IMR-90 (cell line): Measurements from ENCODE around the gene GARNL3. TPM values are rescaled to one million over a fixed set of nuclear protein-coding genes. Genes with fewer than 3 reads are reported as not detected.

Experiments used
- ATAC-seq: fragments of 200-7000 bp; cut with Tn5 transposase; 2 replicates; pipeline ENCODE4 v1.9.1; 2020; ENCODE audit warnings: low read depth, mild to moderate bottlenecking, moderate library complexity
- BruUV-seq: library from RNA; stranded (reverse); fragments of 400-500 nt; replicated peaks from 2 replicates; lab custom pipeline; 2021; lab: Mats Ljungman, UMichigan
- CTCF ChIA-PET: fragments of 300-600 bp; formaldehyde crosslinking; extraction: SDS; loops from one replicate; lab custom pipeline; 2021; ENCODE audit warnings: antibody characterized with exemption; lab: Yijun Ruan, JAX
- POLR2A ChIA-PET: fragments of 300-600 bp; sonication (Branson Sonifier 250); formaldehyde crosslinking; loops from one replicate; lab custom pipeline; 2022; ENCODE audit warnings: antibody characterized with exemption; ENCODE audit not compliant: unreplicated experiment; lab: Charles Lee
- DNase-seq: peaks from one replicate; pipeline ENCODE4 v3.0.0; 2013
- H2AFZ ChIP-seq: replicated peaks from 2 replicates; pipeline ENCODE3; 2013; ENCODE audit warnings: low read length, mild to moderate bottlenecking; ENCODE audit not compliant: poor library complexity
- H2AK5ac ChIP-seq: 2 replicates; pipeline ENCODE4 v1.6.1; 2013; ENCODE audit warnings: low read depth, low read length, inconsistent platforms
- H2AK9ac ChIP-seq: replicated peaks from 2 replicates; pipeline ENCODE3; 2013; ENCODE audit warnings: mild to moderate bottlenecking, low read depth, low read length, moderate library complexity; ENCODE audit not compliant: poor library complexity
- H2BK120ac ChIP-seq: 2 replicates; pipeline ENCODE4 v1.6.1; 2013; ENCODE audit warnings: low read depth, low read length, inconsistent platforms
- H2BK15ac ChIP-seq: 3 replicates; pipeline ENCODE4 v1.6.1; 2013; ENCODE audit warnings: low read depth, low read length, inconsistent platforms
- H2BK20ac ChIP-seq: 2 replicates; pipeline ENCODE4 v1.6.1; 2013; ENCODE audit warnings: low read depth, mild to moderate bottlenecking, inconsistent platforms, low read length, moderate library complexity
- H2BK5ac ChIP-seq: 2 replicates; pipeline ENCODE4 v1.6.1; 2013; ENCODE audit warnings: mild to moderate bottlenecking, low read depth, low read length, inconsistent platforms; ENCODE audit not compliant: poor library complexity, severe bottlenecking
- H3K14ac ChIP-seq: replicated peaks from 2 replicates; pipeline ENCODE4 v1.6.1; 2013; ENCODE audit warnings: low read depth, low read length, inconsistent platforms
- H3K18ac ChIP-seq: 2 replicates; pipeline ENCODE4 v1.6.1; 2013; ENCODE audit warnings: low read depth, low read length, control low read depth
- H3K23ac ChIP-seq: 2 replicates; pipeline ENCODE4 v1.6.1; 2013; ENCODE audit warnings: low read depth, low read length, inconsistent platforms
- H3K27ac ChIP-seq: 2 replicates; pipeline ENCODE4 v1.5.1; 2013; ENCODE audit warnings: mild to moderate bottlenecking, control low read depth, low read length; ENCODE audit not compliant: insufficient read depth
- H3K27me3 ChIP-seq: 2 replicates; pipeline ENCODE4 v1.6.1; 2013; ENCODE audit warnings: low read length; ENCODE audit not compliant: control insufficient read depth, insufficient read depth
- H3K36me3 ChIP-seq: 2 replicates; pipeline ENCODE4 v1.6.1; 2013; ENCODE audit warnings: low read length, mixed read lengths; ENCODE audit not compliant: control insufficient read depth, insufficient read depth
- H3K4ac ChIP-seq: 2 replicates; pipeline ENCODE4 v1.6.1; 2013; ENCODE audit warnings: low read depth, low read length, inconsistent platforms
- H3K4me1 ChIP-seq: 2 replicates; pipeline ENCODE4 v1.6.1; 2013; ENCODE audit warnings: low read length, mixed read lengths; ENCODE audit not compliant: control insufficient read depth, insufficient read depth
- H3K4me2 ChIP-seq: 2 replicates; pipeline ENCODE4 v1.6.1; 2013; ENCODE audit warnings: low read depth, mild to moderate bottlenecking, control low read depth, low read length, moderate library complexity
- H3K4me3 ChIP-seq: 2 replicates; pipeline ENCODE4 v1.5.1; 2013; ENCODE audit warnings: low read depth, mild to moderate bottlenecking, control low read depth, low read length, moderate library complexity; ENCODE audit not compliant: insufficient read depth
- H3K56ac ChIP-seq: 2 replicates; pipeline ENCODE4 v1.6.1; 2013; ENCODE audit warnings: low read length, inconsistent platforms; ENCODE audit not compliant: insufficient read depth; ENCODE audit errors: extremely low read depth
- H3K79me1 ChIP-seq, 2 experiments: 2 replicates each; pipeline ENCODE4 v1.6.1; 2013; ENCODE audit warnings: low read length in 2 of 2, inconsistent platforms in 1 of 2, low read depth in 1 of 2
- H3K9ac ChIP-seq: 2 replicates; pipeline ENCODE4 v1.6.1; 2013; ENCODE audit warnings: low read depth, low read length, control low read depth
- H3K9me1 ChIP-seq: 2 replicates; pipeline ENCODE4 v1.6.1; 2013; ENCODE audit warnings: low read length, inconsistent platforms; ENCODE audit not compliant: insufficient read depth
- H3K9me3 ChIP-seq: 2 replicates; pipeline ENCODE4 v1.6.1; 2013; ENCODE audit warnings: low read length; ENCODE audit not compliant: control insufficient read depth, insufficient read depth
- H4K20me1 ChIP-seq: 2 replicates; pipeline ENCODE4 v1.6.1; 2013; ENCODE audit warnings: low read length, inconsistent platforms; ENCODE audit not compliant: insufficient read depth
- H4K5ac ChIP-seq: 2 replicates; pipeline ENCODE4 v1.6.1; 2013; ENCODE audit warnings: mild to moderate bottlenecking, low read depth, low read length, control low read depth
- H4K8ac ChIP-seq, 2 experiments: 2 replicates each; pipeline ENCODE4 v1.6.1; 2013; ENCODE audit warnings: low read depth in 2 of 2, low read length in 2 of 2, control low read depth in 1 of 2, inconsistent platforms in 1 of 2
- H4K91ac ChIP-seq: 2 replicates; pipeline ENCODE4 v1.6.1; 2013; ENCODE audit warnings: low read depth, low read length, inconsistent platforms; ENCODE audit not compliant: insufficient read depth
- WGBS, 2 experiments: methylation state at CpG; one replicate each; pipeline versions ENCODE4 v1.1.5 to v1.1.7; 2013; ENCODE audit warnings: missing lambda C conversion rate in 2 of 2; ENCODE audit not compliant: insufficient read length in 1 of 2; ENCODE audit errors: extremely low coverage in 2 of 2; 5-methylcytosine and 5-hydroxymethylcytosine counted together
- dilution Hi-C: fragments of 300-500 bp; cut with HindIII; formaldehyde crosslinking; loops from one replicate; pipeline ENCODE4 v1.14.3; 2018; ENCODE audit warnings: low sequenced_read_pairs; ENCODE audit not compliant: unreplicated experiment
- in situ Hi-C: fragments of 300-500 bp; cut with MboI; formaldehyde crosslinking; loops from 3 replicates; pipeline ENCODE4 v1.14.3; 2019; ENCODE audit warnings: low sequenced_read_pairs, inconsistent platforms, mixed read lengths
- intact Hi-C: fragments of 100-400 bp; cut with micrococcal nuclease; formaldehyde crosslinking; loops from 2 replicates; pipeline ENCODE4 v1.10.0; 2022
- polyA plus RNA-seq, 3 experiments: library from polyadenylated mRNA; depleted of rRNA; stranded (reverse); fragments of >200 nt; gene quantifications; 2 replicates each; pipeline ENCODE4 v1.2.3, GENCODE V29; 2012; ENCODE audit warnings: low replicate concordance in 1 of 3
- total RNA-seq: library from RNA; depleted of rRNA; stranded (reverse); fragments of >200 nt; gene quantifications from 2 replicates; pipeline ENCODE4 v1.2.3, GENCODE V29; 2012
- TF ChIP-seq, protein P1 (sequence below): conservative IDR thresholded peaks from 2 replicates; pipeline ENCODE4 v1.5.1; 2012; ENCODE audit warnings: mild to moderate bottlenecking, low read depth, low read length, improper control_type of control experiment

GARNL3 gene
- total and polyA plus RNA-seq, 2 of the 4 experiments (the other 2 are of a cell fraction): 1.9 to 5.0 TPM

DNA sequence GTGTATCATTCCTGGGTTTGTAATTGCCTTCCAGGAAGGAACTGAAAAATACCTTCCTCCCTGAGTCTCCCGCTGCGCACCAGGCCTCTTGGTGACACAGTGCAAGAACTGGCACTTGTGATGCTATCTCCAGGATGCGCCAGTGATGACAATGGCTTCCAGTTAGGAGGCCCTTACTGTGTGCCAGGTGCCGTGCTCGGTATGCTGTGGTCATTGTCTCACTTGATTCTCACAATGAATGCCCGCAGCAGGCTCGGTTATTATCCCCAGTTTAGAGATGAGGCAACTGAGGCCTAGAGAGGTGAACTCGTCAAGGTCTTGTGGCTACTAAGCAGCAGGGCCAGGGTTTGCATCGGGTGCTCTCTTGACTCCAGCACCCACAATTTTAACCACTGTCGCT lies 100.9 kb downstream of the GARNL3 start:
- no TSS peak for BruUV-seq
- H2AFZ ChIP-seq: no peak overlapping the region
- 98% methylated on average over 7 of the region's 10 CpGs; no CpG with 5 or more reads in 1 of the 2 experiments for WGBS, 2 experiments

More for the DNA sequence above, 100.9 kb downstream of the GARNL3 start:
- ATAC-seq (no peak), DNase-seq (no peak)
- no peak overlapping the region for H3K23ac ChIP-seq
- H3K18ac ChIP-seq: no peak overlapping the region
- peaks cover 5% of the 10 kb centered on the region; the same call in 1 of the 2 replicates for H3K27me3 ChIP-seq
- H3K14ac ChIP-seq: no peak overlapping the region
- dilution Hi-C loops: no loop called here
- no peak overlapping the region for H4K8ac ChIP-seq
- no peak overlapping the region for H3K4ac ChIP-seq
- no peaks in the 10 kb centered on the region for H3K36me3 ChIP-seq
- H3K4me1 ChIP-seq: no peaks in the 10 kb centered on the region
- in situ Hi-C loops: no loop called here
- H3K79me1 ChIP-seq: no peaks in the 10 kb centered on the region
- TF ChIP-seq, protein P1, sequence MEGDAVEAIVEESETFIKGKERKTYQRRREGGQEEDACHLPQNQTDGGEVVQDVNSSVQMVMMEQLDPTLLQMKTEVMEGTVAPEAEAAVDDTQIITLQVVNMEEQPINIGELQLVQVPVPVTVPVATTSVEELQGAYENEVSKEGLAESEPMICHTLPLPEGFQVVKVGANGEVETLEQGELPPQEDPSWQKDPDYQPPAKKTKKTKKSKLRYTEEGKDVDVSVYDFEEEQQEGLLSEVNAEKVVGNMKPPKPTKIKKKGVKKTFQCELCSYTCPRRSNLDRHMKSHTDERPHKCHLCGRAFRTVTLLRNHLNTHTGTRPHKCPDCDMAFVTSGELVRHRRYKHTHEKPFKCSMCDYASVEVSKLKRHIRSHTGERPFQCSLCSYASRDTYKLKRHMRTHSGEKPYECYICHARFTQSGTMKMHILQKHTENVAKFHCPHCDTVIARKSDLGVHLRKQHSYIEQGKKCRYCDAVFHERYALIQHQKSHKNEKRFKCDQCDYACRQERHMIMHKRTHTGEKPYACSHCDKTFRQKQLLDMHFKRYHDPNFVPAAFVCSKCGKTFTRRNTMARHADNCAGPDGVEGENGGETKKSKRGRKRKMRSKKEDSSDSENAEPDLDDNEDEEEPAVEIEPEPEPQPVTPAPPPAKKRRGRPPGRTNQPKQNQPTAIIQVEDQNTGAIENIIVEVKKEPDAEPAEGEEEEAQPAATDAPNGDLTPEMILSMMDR: no peak
- ChIA-PET CTCF (no interaction called here), POLR2A (no interaction called here)
- no peak overlapping the region for H4K91ac ChIP-seq
- no peak overlapping the region for H3K56ac ChIP-seq
- H3K4me3 ChIP-seq: no peak overlapping the region
- no peak overlapping the region for H2BK5ac ChIP-seq
- H3K4me2 ChIP-seq: no peak overlapping the region
- no peaks in the 10 kb centered on the region; the same call in 1 of the 2 replicates for H3K9me1 ChIP-seq
- no peak overlapping the region for H2BK120ac ChIP-seq
- no peak overlapping the region for H2AK9ac ChIP-seq
- no peak overlapping the region for H2BK20ac ChIP-seq
- no peak overlapping the region for H3K9ac ChIP-seq
- H3K9me3 ChIP-seq: no peaks in the 10 kb centered on the region
- no peak overlapping the region for H2BK15ac ChIP-seq
- intact Hi-C loops: no loop called here
- no peak overlapping the region for H3K27ac ChIP-seq
- no peak overlapping the region for H4K5ac ChIP-seq
- no peaks in the 10 kb centered on the region for H4K20me1 ChIP-seq
- H2AK5ac ChIP-seq: no peak overlapping the region
